H1 (cell line): ENCODE measurements around the gene FGF19. TPM values are rescaled to one million over a fixed set of nuclear protein-coding genes. Genes with fewer than 3 reads are reported as not detected.

Source experiments
- CTCF ChIA-PET: fragments of 300-600 bp; sonication (Branson Sonifier 250); formaldehyde crosslinking; loops from one replicate; lab custom pipeline; 2021; ENCODE audit not compliant: partially characterized antibody; lab: Charles Lee
- POLR2A ChIA-PET: fragments of 300-600 bp; sonication (Branson Sonifier 250); formaldehyde crosslinking; loops from one replicate; lab custom pipeline; 2021; ENCODE audit warnings: inconsistent platforms; ENCODE audit not compliant: partially characterized antibody; lab: Charles Lee
- DNase-seq, 2 experiments: peaks; one replicate each; pipeline versions ENCODE4 v3.0.0 to v3.0.0-alpha.2; 2010 to 2022; ENCODE audit warnings: low spot score in 2 of 2, low read depth in 1 of 2, mixed read lengths in 1 of 2
- FAIRE-seq: peaks from 2 replicates; lab custom pipeline; 2011; peaks lifted over from hg19 to GRCh38; lab: Jason Lieb, UNC
- H2AFZ ChIP-seq: 2 replicates; pipeline ENCODE4 v1.8.1; 2012; ENCODE audit warnings: low read length, inconsistent platforms
- H2AK5ac ChIP-seq: 2 replicates; pipeline ENCODE4 v1.6.1; 2013; ENCODE audit warnings: low read depth, low read length
- H2BK120ac ChIP-seq: replicated peaks from 2 replicates; pipeline ENCODE3; 2013; ENCODE audit warnings: low read depth, low read length, inconsistent platforms
- H2BK12ac ChIP-seq: 2 replicates; pipeline ENCODE4 v1.6.1; 2013; ENCODE audit warnings: low read depth, low read length
- H2BK15ac ChIP-seq: 2 replicates; pipeline ENCODE4 v1.6.1; 2013; ENCODE audit warnings: low read length
- H2BK20ac ChIP-seq: 2 replicates; pipeline ENCODE4 v1.6.1; 2013; ENCODE audit warnings: low read length
- H2BK5ac ChIP-seq: 2 replicates; pipeline ENCODE4 v1.6.1; 2013; ENCODE audit warnings: low read depth, low read length
- H3K14ac ChIP-seq: 2 replicates; pipeline ENCODE4 v1.6.1; 2013; ENCODE audit warnings: inconsistent platforms; ENCODE audit not compliant: insufficient read length
- H3K18ac ChIP-seq: 2 replicates; pipeline ENCODE4 v1.6.1; 2013; ENCODE audit warnings: low read length; ENCODE audit errors: extremely low read depth
- H3K23ac ChIP-seq: 2 replicates; pipeline ENCODE4 v1.6.1; 2013; ENCODE audit warnings: inconsistent platforms; ENCODE audit not compliant: insufficient read length
- H3K23me2 ChIP-seq: 2 replicates; pipeline ENCODE4 v1.6.1; 2013; ENCODE audit warnings: low read depth, low read length
- H3K27ac ChIP-seq: 2 replicates; pipeline ENCODE4 v1.6.1; 2011; ENCODE audit warnings: low read depth, low read length, inconsistent platforms
- H3K27me3 ChIP-seq, 4 experiments: replicated peaks in 1 of 4; 1 replicate in 1 of 4; 2 replicates in 3 of 4; pipeline versions ENCODE4 v1.6.1 to v1.8.1; 2011 to 2013; ENCODE audit warnings: low read length in 3 of 4, mild to moderate bottlenecking in 3 of 4, inconsistent platforms in 2 of 4, mixed read lengths in 2 of 4, moderate library complexity in 1 of 4; ENCODE audit not compliant: control insufficient read depth in 3 of 4, insufficient read depth in 3 of 4; ENCODE audit errors: extremely low read depth in 1 of 4
- H3K36me3 ChIP-seq, 4 experiments: 2 replicates each; pipeline versions ENCODE4 v1.6.1 to v1.8.1; 2011 to 2013; ENCODE audit warnings: mild to moderate bottlenecking in 4 of 4, low read length in 3 of 4, moderate library complexity in 2 of 4, control low read depth in 1 of 4, inconsistent platforms in 1 of 4; ENCODE audit not compliant: insufficient read depth in 4 of 4, control insufficient read depth in 2 of 4
- H3K4ac ChIP-seq: replicated peaks from 2 replicates; pipeline ENCODE3; 2013; ENCODE audit warnings: low read length, low read depth, mixed read lengths, inconsistent platforms; ENCODE audit not compliant: insufficient read length
- H3K4me1 ChIP-seq, 4 experiments: replicated peaks in 1 of 4; 1 replicate in 1 of 4; 2 replicates in 3 of 4; pipeline versions ENCODE4 v1.6.1 to v1.8.1; 2011 to 2013; ENCODE audit warnings: low read length in 3 of 4, inconsistent platforms in 2 of 4, mixed read lengths in 1 of 4; ENCODE audit not compliant: insufficient read depth in 4 of 4, control insufficient read depth in 3 of 4
- H3K4me2 ChIP-seq, 2 experiments: 2 replicates each; pipeline versions ENCODE4 v1.6.1 to v1.8.1; 2011 to 2013; ENCODE audit warnings: low read depth in 2 of 2, low read length in 2 of 2, control low read depth in 1 of 2, inconsistent platforms in 1 of 2, mild to moderate bottlenecking in 1 of 2; ENCODE audit not compliant: insufficient read depth in 1 of 2
- H3K4me3 ChIP-seq, 4 experiments: fragments of 200-600, 300-600 bp in 1 of 4; sonication (generic), shearing (Covaris generic), sonication (Bioruptor Twin) in 1 of 4; 2 replicates each; pipeline versions ENCODE4 v1.5.1 to v1.8.1; 2011 to 2016; ENCODE audit warnings: low read length in 4 of 4, low read depth in 3 of 4, control low read depth in 2 of 4, inconsistent platforms in 2 of 4, mild to moderate bottlenecking in 2 of 4, mixed read lengths in 1 of 4, moderate library complexity in 1 of 4; ENCODE audit not compliant: insufficient read depth in 2 of 4; ENCODE audit errors: extremely low read depth in 1 of 4
- H3K56ac ChIP-seq: replicated peaks from 2 replicates; pipeline ENCODE3; 2013; ENCODE audit warnings: low read depth, mild to moderate bottlenecking, mixed read lengths, low read length, inconsistent platforms; ENCODE audit not compliant: insufficient read length
- H3K79me1 ChIP-seq: 2 replicates; pipeline ENCODE4 v1.6.1; 2013; ENCODE audit warnings: low read depth, low read length, control low read depth
- H3K79me2 ChIP-seq, 2 experiments: 2 replicates each; pipeline versions ENCODE4 v1.6.1 to v1.8.1; 2012 to 2013; ENCODE audit warnings: low read length in 2 of 2, mild to moderate bottlenecking in 2 of 2, inconsistent platforms in 1 of 2; ENCODE audit not compliant: insufficient read depth in 2 of 2, control insufficient read depth in 1 of 2
- H3K9ac ChIP-seq, 4 experiments: replicated peaks in 1 of 4; 1 replicate in 1 of 4; 2 replicates in 3 of 4; pipeline versions ENCODE4 v1.6.1 to v1.8.1; 2011 to 2013; ENCODE audit warnings: low read depth in 3 of 4, low read length in 3 of 4, control low read depth in 2 of 4, mild to moderate bottlenecking in 2 of 4, moderate library complexity in 2 of 4, inconsistent platforms in 1 of 4; ENCODE audit errors: extremely low read depth in 1 of 4
- H3K9me3 ChIP-seq, 2 experiments: 2 replicates each; pipeline versions ENCODE4 v1.6.1 to v1.8.1; 2012 to 2013; ENCODE audit warnings: mild to moderate bottlenecking in 2 of 2, moderate library complexity in 2 of 2, control low read depth in 1 of 2, inconsistent platforms in 1 of 2, low read depth in 1 of 2, low read length in 1 of 2, mixed read lengths in 1 of 2; ENCODE audit not compliant: insufficient read depth in 2 of 2
- H4K20me1 ChIP-seq, 2 experiments: replicated peaks in 1 of 2; 2 replicates each; pipeline versions ENCODE3 to v1.8.1; 2011 to 2013; ENCODE audit warnings: inconsistent platforms in 2 of 2, low read length in 2 of 2, mild to moderate bottlenecking in 1 of 2; ENCODE audit not compliant: insufficient read depth in 2 of 2, control insufficient read depth in 1 of 2
- H4K5ac ChIP-seq: 2 replicates; pipeline ENCODE4 v1.6.1; 2013; ENCODE audit warnings: low read length, low read depth, mixed read lengths, inconsistent platforms; ENCODE audit not compliant: insufficient read length
- H4K8ac ChIP-seq: 2 replicates; pipeline ENCODE4 v1.8.0; 2013; ENCODE audit warnings: mild to moderate bottlenecking, moderate library complexity, low read length, inconsistent platforms; ENCODE audit not compliant: insufficient read depth; ENCODE audit errors: extremely low read depth
- H4K91ac ChIP-seq: replicated peaks from 2 replicates; pipeline ENCODE3; 2013; ENCODE audit warnings: low read length, mixed read lengths, inconsistent platforms; ENCODE audit not compliant: insufficient read length
- CREB1 ChIP-seq: IDR thresholded peaks from 2 replicates; pipeline ENCODE4 v1.6.1; 2012; ENCODE audit warnings: inconsistent platforms
- EP300 ChIP-seq, 2 experiments: IDR thresholded peaks; 1 replicate in 1 of 2; 2 replicates in 1 of 2; pipeline ENCODE4 v1.6.1; 2011 to 2012; ENCODE audit warnings: low read depth in 2 of 2, low read length in 2 of 2, mild to moderate bottlenecking in 2 of 2, borderline replicate concordance in 1 of 2, inconsistent platforms in 1 of 2, moderate library complexity in 1 of 2
- TAF7 ChIP-seq: optimal IDR thresholded peaks from 2 replicates; pipeline ENCODE3; 2011; ENCODE audit warnings: low read depth, mild to moderate bottlenecking, inconsistent platforms, low read length, moderate library complexity, borderline replicate concordance
- TBP ChIP-seq: IDR thresholded peaks from 2 replicates; pipeline ENCODE4 v1.6.1; 2011; ENCODE audit warnings: low read depth, low read length, improper control_type of control experiment
- WGBS, 2 experiments: shearing (Covaris generic) in 1 of 2; methylation state at CpG; one replicate each; pipeline versions ENCODE4 v1.1.6 to v1.1.7; 2013 to 2015; ENCODE audit warnings: low lambda C conversion rate in 2 of 2, mixed read lengths in 2 of 2, inconsistent platforms in 1 of 2, low coverage in 1 of 2, missing lambda C conversion rate in 1 of 2; ENCODE audit not compliant: insufficient replicate concordance in 2 of 2, insufficient coverage in 1 of 2, insufficient read length in 1 of 2; ENCODE audit errors: extremely low coverage in 1 of 2, missing lambda C conversion rate in 1 of 2; 5-methylcytosine and 5-hydroxymethylcytosine counted together
- polyA plus RNA-seq, 7 experiments: library from polyadenylated mRNA; depleted of rRNA in 3 of 7; stranded (reverse) in 5 of 7; unstranded in 2 of 7; fragments of >200 nt in 5 of 7; fragments of 200-250 nt in 2 of 7; gene quantifications; 1 replicate in 5 of 7; 2 replicates in 1 of 7; 4 replicates in 1 of 7; pipeline versions ENCODE4 v1.2.1 to v1.2.3, GENCODE V29; 2011 to 2013; ENCODE audit warnings: missing spikeins in 2 of 7, mixed read lengths in 2 of 7
- total RNA-seq: library from RNA; stranded (reverse); fragmentation: NEBNext Ultra II Directional; extraction: Animal tissue kit (Norgen Biotek cat#: 25700); gene quantifications from 2 replicates; pipeline ENCODE4 v1.2.1, GENCODE V29; 2021

Gene FGF19
- total and polyA plus RNA-seq, 2 of the 8 experiments (the other 6 are each of a cell fraction or from before 2014, with no cell fraction given) = 9.6 to 14.8 TPM

DNA sequence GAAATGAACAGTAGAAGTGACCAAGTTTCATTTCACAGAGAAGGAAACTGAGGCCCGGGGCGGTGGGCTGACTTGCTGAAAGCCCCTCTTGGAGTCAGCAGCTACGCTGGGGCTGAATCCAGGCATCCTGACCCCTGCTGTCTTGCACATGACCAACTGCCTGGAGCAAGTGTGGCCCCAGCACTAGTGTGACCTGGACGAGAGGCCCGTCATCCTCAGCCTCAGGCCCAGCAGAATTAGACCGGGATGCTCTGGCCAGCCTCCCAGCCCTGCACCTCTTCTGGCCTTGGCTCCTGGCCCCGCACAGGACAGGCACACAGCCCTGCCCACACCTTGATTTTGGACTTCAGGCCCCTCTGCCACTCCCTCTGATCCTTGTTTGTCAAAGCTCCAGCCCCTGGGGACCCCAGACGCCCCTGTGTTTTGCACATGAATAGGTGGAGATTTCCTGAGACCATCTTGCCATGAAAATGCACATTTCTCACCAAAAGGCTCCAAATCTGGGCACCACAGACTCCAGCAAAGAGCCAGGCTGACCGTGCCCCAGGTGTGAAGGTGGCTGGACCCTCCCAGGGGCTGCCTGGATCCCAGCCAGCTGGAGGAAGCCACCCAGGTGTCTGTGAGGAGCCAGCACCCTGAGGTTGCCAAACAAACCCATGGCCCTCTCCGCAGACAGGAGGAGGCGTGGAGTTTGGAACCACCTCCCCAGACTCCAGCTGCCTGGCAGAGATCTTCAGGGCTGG, 46.5 kb upstream of the FGF19 start:
- Histone ChIP-seq H3K79me1 (no peaks in the 10 kb centered on the region), H2BK15ac (no peak overlapping the region), H3K14ac (no peak overlapping the region), H2AK5ac (no peak overlapping the region), H3K27me3 (no peaks in the 10 kb centered on the region)
- TF ChIP-seq EP300 (IDR thresholded peaks at IDR 0.05; ENCODE audit: borderline replicate concordance in 1 of 2, low read depth in 2 of 2, low read length in 2 of 2) (no peak), TBP (no peak), TAF7 (no peak), CREB1 (no peak)
- TF ChIP-seq, all 59 proteins: peak for 0
- Histone ChIP-seq H2BK20ac (no peak overlapping the region), H2BK5ac (peak overlapping the region; percentile 32; the same call in 1 of the 2 replicates), H4K5ac (no peak overlapping the region), H3K4me2 (no peak overlapping the region), H3K9ac (no peak overlapping the region), H3K23ac (no peak overlapping the region), H3K4ac (no peak overlapping the region), H3K9me3 (no peaks in the 10 kb centered on the region), H3K4me1 (peaks cover 0 to 10% (median 6%) of the 10 kb centered on the region in 4 experiments; a peak in 5 of 7 replicates), H2BK12ac (peak overlapping the region; percentile 40; the same call in 1 of the 2 replicates), H3K79me2 (no peaks in the 10 kb centered on the region), H3K27ac (no peak overlapping the region), H2BK120ac (no peak overlapping the region), H3K36me3 (no peaks in the 10 kb centered on the region), H3K23me2 (peaks cover 2% of the 10 kb centered on the region; the same call in 1 of the 2 replicates), H3K56ac (no peak overlapping the region), H4K8ac (no peak overlapping the region), H3K4me3 (no peak overlapping the region), H4K20me1 (no peaks in the 10 kb centered on the region), H4K91ac (no peak overlapping the region), H3K18ac (no peak overlapping the region), H2AFZ (no peak overlapping the region)
- WGBS, 2 experiments = 80% methylated on average over 8 of the region's 11 CpGs; no CpG with 5 or more reads in 1 of the 2 experiments
- FAIRE-seq = no peak
- CTCF ChIA-PET = interaction anchor here (0.8 to 1.4 kb wide), 3 partner anchors 32 to 47 kb away, joined by 3 to 4 read pairs (median 3); no protein-coding TSS in a partner anchor
- POLR2A ChIA-PET = no interaction called here
- no peak for DNase-seq
